PC-3 (cell line): ENCODE measurements around the gene VSTM4. TPM values are rescaled to one million over a fixed set of nuclear protein-coding genes. Genes with fewer than 3 reads are reported as not detected.

Experiments
- ATAC-seq: fragments of 200-7000 bp; cut with Tn5 transposase; 2 replicates; pipeline ENCODE4 v1.9.1; 2020; ENCODE audit warnings: mild to moderate bottlenecking, moderate library complexity
- BruUV-seq: library from RNA; stranded (reverse); fragments of 400-500 nt; replicated peaks from 2 replicates; lab custom pipeline; 2021; lab: Mats Ljungman, UMichigan
- CTCF ChIA-PET: fragments of 300-600 bp; sonication (Branson Sonifier 250); formaldehyde crosslinking; loops from one replicate; lab custom pipeline; 2022; ENCODE audit warnings: antibody characterized with exemption; lab: Charles Lee
- POLR2A ChIA-PET: fragments of 300-600 bp; sonication (Branson Sonifier 250); formaldehyde crosslinking; loops from one replicate; lab custom pipeline; 2022; ENCODE audit warnings: antibody characterized with exemption; ENCODE audit not compliant: unreplicated experiment; lab: Charles Lee
- DNase-seq: peaks from one replicate; pipeline ENCODE4 v3.0.0-alpha.2; 2015
- H2AFZ ChIP-seq: fragments of 300-600 bp; sonication (generic); 2 replicates; pipeline ENCODE4 v1.6.0; 2016; ENCODE audit warnings: antibody characterized with exemption, low read length
- H3F3A ChIP-seq: fragments of 300-600 bp; sonication (generic); one replicate; pipeline ENCODE4 v1.6.0; 2017; ENCODE audit warnings: antibody characterized with exemption, low read length, control low read depth, mild to moderate bottlenecking; ENCODE audit not compliant: unreplicated experiment
- H3K27ac ChIP-seq: fragments of 300-600 bp; sonication (generic); 2 replicates; pipeline ENCODE4 v1.5.1; 2016; ENCODE audit warnings: mild to moderate bottlenecking, low read length
- H3K27me3 ChIP-seq: fragments of 300-600 bp; sonication (generic); 2 replicates; pipeline ENCODE4 v1.6.1; 2016; ENCODE audit warnings: low read length, mixed read lengths
- H3K36me3 ChIP-seq: fragments of 300-600 bp; sonication (generic); 2 replicates; pipeline ENCODE4 v1.6.1; 2016; ENCODE audit warnings: low read depth, mixed run types, low read length, mixed read lengths
- H3K4me1 ChIP-seq: fragments of 300-600 bp; sonication (generic); 2 replicates; pipeline ENCODE4 v1.5.1; 2016; ENCODE audit warnings: low read length; ENCODE audit not compliant: insufficient read depth
- H3K4me2 ChIP-seq: fragments of 300-600 bp; sonication (generic); 2 replicates; pipeline ENCODE4 v1.6.0; 2016; ENCODE audit warnings: low read length
- H3K4me3 ChIP-seq: fragments of 300-600 bp; sonication (generic); 2 replicates; pipeline ENCODE4 v1.5.1; 2016; ENCODE audit warnings: mild to moderate bottlenecking, low read length, mixed read lengths
- H3K79me2 ChIP-seq: fragments of 300-600 bp; sonication (generic); 2 replicates; pipeline ENCODE4 v1.6.1; 2017; ENCODE audit warnings: low read length, mixed read lengths
- H3K9ac ChIP-seq: fragments of 300-600 bp; sonication (generic); 2 replicates; pipeline ENCODE4 v1.6.0; 2016; ENCODE audit warnings: mild to moderate bottlenecking, low read length
- H3K9me2 ChIP-seq: fragments of 300-600 bp; sonication (generic); replicated peaks from 2 replicates; pipeline ENCODE4 v1.6.1; 2016; ENCODE audit warnings: mixed run types, low read length, mixed read lengths
- H3K9me3 ChIP-seq: fragments of 300-600 bp; sonication (generic); 2 replicates; pipeline ENCODE4 v1.6.1; 2016; ENCODE audit warnings: low read length, mixed read lengths
- H4K20me1 ChIP-seq: fragments of 300-600 bp; sonication (generic); 2 replicates; pipeline ENCODE4 v1.6.1; 2016; ENCODE audit warnings: low read length, mixed read lengths
- EZH2 ChIP-seq: fragments of 300-600 bp; sonication (generic); IDR thresholded peaks from one replicate; pipeline ENCODE4 v1.6.1; 2017; ENCODE audit warnings: antibody characterized with exemption, mild to moderate bottlenecking, low read length; ENCODE audit not compliant: unreplicated experiment
- EZH2phosphoT487 ChIP-seq: fragments of 300-600 bp; sonication (generic); IDR thresholded peaks from 2 replicates; pipeline ENCODE4 v1.6.1; 2018; ENCODE audit warnings: mild to moderate bottlenecking, antibody characterized with exemption, low read length, borderline replicate concordance
- intact Hi-C: fragments of 100-400 bp; cut with micrococcal nuclease; formaldehyde crosslinking; loops from 2 replicates; pipeline ENCODE4 v1.9.0; 2023
- total RNA-seq: library from RNA; depleted of rRNA; stranded (reverse); fragments of >200 nt; gene quantifications from 2 replicates; pipeline ENCODE4 v1.2.3, GENCODE V29; 2014
- TF ChIP-seq, protein P1 (sequence below): fragments of 300-600 bp; sonication (generic); conservative IDR thresholded peaks from 2 replicates; pipeline ENCODE4 v1.5.1; 2017; ENCODE audit warnings: antibody characterized with exemption, low read depth, mild to moderate bottlenecking, low read length

The VSTM4 gene
- total RNA-seq, 1 experiment from 2014 or later = not detected

DNA sequence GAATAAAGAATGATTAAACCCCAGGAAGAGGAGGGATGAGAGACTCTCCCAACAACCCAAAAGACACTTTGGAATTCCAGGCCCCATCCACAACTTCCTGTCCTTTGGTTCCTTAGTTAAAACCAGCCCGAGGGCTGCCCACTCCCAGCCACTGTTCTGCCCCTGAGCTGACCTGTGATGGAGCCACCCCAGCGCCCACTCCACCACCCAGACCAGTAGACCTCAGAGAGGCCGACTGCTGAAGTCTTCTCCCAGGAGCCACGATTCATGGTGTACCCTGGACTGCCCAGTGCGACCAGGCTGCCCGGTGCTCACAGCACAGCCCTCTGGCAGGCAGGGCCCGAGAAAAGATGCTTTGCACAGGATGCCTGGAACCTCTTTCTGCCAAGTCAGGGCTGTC lies 6.7 kb downstream of the VSTM4 start:
- no peak overlapping the region for H3K27ac ChIP-seq
- no peaks in the 10 kb centered on the region for H3K36me3 ChIP-seq
- ChIA-PET POLR2A (no interaction called here), CTCF (no interaction called here)
- H3K79me2 ChIP-seq = no peaks in the 10 kb centered on the region
- peaks cover 62% of the 10 kb centered on the region for H3K27me3 ChIP-seq
- H3K9me2 ChIP-seq = no peaks in the 10 kb centered on the region
- intact Hi-C loops = no loop called here
- no peak overlapping the region for H3K9ac ChIP-seq
- DNase-seq = no peak
- H3K4me1 ChIP-seq = no peaks in the 10 kb centered on the region
- no peak for ATAC-seq
- H3K4me3 ChIP-seq = no peak overlapping the region
- H4K20me1 ChIP-seq = no peaks in the 10 kb centered on the region
- no peaks in the 10 kb centered on the region for H3F3A ChIP-seq
- H3K4me2 ChIP-seq = no peak overlapping the region
- no peak overlapping the region for H2AFZ ChIP-seq
- TF ChIP-seq, protein P1, sequence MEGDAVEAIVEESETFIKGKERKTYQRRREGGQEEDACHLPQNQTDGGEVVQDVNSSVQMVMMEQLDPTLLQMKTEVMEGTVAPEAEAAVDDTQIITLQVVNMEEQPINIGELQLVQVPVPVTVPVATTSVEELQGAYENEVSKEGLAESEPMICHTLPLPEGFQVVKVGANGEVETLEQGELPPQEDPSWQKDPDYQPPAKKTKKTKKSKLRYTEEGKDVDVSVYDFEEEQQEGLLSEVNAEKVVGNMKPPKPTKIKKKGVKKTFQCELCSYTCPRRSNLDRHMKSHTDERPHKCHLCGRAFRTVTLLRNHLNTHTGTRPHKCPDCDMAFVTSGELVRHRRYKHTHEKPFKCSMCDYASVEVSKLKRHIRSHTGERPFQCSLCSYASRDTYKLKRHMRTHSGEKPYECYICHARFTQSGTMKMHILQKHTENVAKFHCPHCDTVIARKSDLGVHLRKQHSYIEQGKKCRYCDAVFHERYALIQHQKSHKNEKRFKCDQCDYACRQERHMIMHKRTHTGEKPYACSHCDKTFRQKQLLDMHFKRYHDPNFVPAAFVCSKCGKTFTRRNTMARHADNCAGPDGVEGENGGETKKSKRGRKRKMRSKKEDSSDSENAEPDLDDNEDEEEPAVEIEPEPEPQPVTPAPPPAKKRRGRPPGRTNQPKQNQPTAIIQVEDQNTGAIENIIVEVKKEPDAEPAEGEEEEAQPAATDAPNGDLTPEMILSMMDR = no peak
- TF ChIP-seq EZH2phosphoT487 (no peak), EZH2 (no peak)
- no peaks in the 10 kb centered on the region for H3K9me3 ChIP-seq
- BruUV-seq = no TSS peak

DNA sequence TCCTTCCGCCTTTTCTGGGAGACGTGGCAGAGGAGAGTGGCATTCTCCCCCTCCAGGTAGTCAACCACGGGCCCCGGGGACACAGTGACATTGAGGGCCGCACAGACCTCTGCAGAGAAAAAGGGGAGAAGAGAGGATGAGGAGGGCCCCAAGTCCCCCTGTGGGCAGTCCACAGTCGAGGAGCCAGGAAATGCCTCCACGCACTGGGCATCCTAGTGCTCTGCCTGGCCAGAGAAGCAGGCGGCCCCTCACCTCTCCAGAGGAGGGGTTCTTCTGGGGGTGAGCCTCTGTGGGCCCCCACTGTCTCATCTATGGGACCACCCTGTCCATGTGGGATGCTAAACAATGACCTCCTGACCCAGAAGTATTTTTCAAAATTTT lies 7.4 kb downstream of the VSTM4 start:
- DNase-seq (no peak), ATAC-seq (no peak)
- BruUV-seq = no TSS peak
- H3K36me3 ChIP-seq = no peaks in the 10 kb centered on the region
- H4K20me1 ChIP-seq = no peaks in the 10 kb centered on the region
- H3K9me3 ChIP-seq = no peaks in the 10 kb centered on the region
- H3K27me3 ChIP-seq = peaks cover 62% of the 10 kb centered on the region
- CTCF ChIA-PET = no interaction called here
- H3K4me3 ChIP-seq = no peak overlapping the region
- no peaks in the 10 kb centered on the region for H3F3A ChIP-seq
- H3K9me2 ChIP-seq = no peaks in the 10 kb centered on the region
- no peak overlapping the region for H3K9ac ChIP-seq
- no peak overlapping the region for H3K27ac ChIP-seq
- TF ChIP-seq EZH2 = no peak
- TF ChIP-seq, protein P1 = no peak
- no peak for TF ChIP-seq EZH2phosphoT487
- no peak overlapping the region for H2AFZ ChIP-seq
- POLR2A ChIA-PET = no interaction called here
- H3K4me2 ChIP-seq = no peak overlapping the region
- H3K4me1 ChIP-seq = no peaks in the 10 kb centered on the region
- intact Hi-C loops = no loop called here
- H3K79me2 ChIP-seq = no peaks in the 10 kb centered on the region

- ATAC-seq (no peak), DNase-seq (no peak)
- no peak overlapping the region for H3K4me3 ChIP-seq
- no peaks in the 10 kb centered on the region for H4K20me1 ChIP-seq
- H3K9me2 ChIP-seq = no peaks in the 10 kb centered on the region
- no peak overlapping the region for H3K27ac ChIP-seq
- intact Hi-C loops = no loop called here
- H3K9me3 ChIP-seq = no peaks in the 10 kb centered on the region
- ChIA-PET CTCF (no interaction called here), POLR2A (no interaction called here)
- no peak overlapping the region for H3K4me2 ChIP-seq
- no peak overlapping the region for H3K9ac ChIP-seq
- H2AFZ ChIP-seq = no peak overlapping the region
- no peaks in the 10 kb centered on the region for H3K36me3 ChIP-seq
- no peaks in the 10 kb centered on the region for H3K4me1 ChIP-seq
- BruUV-seq = no TSS peak
- peaks cover 62% of the 10 kb centered on the region for H3K27me3 ChIP-seq
- no peaks in the 10 kb centered on the region for H3K79me2 ChIP-seq
- no peaks in the 10 kb centered on the region for H3F3A ChIP-seq
- no peak for TF ChIP-seq EZH2phosphoT487
- TF ChIP-seq EZH2 = no peak
- TF ChIP-seq, protein P1 = no peak
Observed at GRCh38 chr10:49107111-49107886, 8.0 kb downstream of the VSTM4 start.
